Measurements from ENCODE around the gene GJA9.

DNA sequence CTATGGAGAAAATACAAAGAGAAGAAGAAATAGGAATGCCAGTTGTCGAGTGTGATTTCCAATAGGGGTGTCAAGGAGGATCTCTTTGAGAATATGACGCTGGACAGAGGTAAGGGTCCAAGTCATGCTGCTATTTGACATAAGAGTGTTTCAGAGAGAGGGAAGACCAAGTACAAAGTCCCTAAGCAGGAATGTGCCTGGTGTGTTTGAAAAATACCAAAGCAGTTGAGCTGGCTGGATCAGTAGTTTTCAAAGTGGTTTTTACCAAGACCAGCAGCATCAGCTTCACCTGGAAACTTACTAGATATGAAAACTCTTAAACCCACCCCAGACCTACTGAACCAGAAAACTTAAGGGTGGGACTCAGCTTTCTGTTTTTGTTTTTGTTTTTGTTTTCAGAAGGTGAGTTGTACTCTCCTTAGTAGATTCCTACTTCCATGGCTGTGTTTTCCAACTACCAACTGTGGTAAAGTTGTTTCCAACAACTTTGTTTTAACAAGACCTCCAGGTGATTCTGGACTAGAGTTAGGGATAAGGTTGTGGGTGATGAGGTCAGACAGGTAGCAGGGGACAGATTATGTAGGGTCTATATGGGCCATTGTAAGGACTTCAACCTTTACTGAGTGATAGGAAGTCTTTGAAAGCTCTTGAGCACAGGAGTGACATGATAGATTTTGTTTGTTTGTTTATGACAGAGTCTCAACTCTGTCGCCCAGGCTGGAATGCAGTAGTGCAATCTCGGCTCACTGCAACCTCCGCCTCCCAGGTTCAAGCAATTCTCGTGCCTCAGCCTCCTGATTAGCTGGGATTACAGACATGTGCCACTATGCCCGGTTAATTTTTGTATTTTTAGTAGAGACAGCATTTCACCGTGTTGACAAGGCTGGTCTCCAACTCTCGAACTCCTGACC lies 7.3 kb upstream of the GJA9 start:
- TF ChIP-seq BHLHE40 (IDR thresholded peaks at IDR 0.05; ENCODE audit: borderline replicate concordance) (no peak), HDGF (IDR thresholded peaks at IDR 0.05; ENCODE audit: borderline replicate concordance) (no peak), FOXM1 (IDR thresholded peaks at IDR 0.05; ENCODE audit: borderline replicate concordance) (no peak), TARDBP (IDR thresholded peaks at IDR 0.05) (no peak), LEF1 (IDR thresholded peaks at IDR 0.05; ENCODE audit: borderline replicate concordance) (no peak), FOXK2 (IDR thresholded peaks at IDR 0.05) (no peak)

Measured in HEK293T (cell line).